Glomerular endothelial cell (primary cell): ENCODE results near the gene SHROOM3. TPM values are rescaled to one million over a fixed set of nuclear protein-coding genes. Genes with fewer than 3 reads are reported as not detected.
"Not testable (repeated sequence)": the region's sequence is repeated elsewhere in the genome, so short reads cannot be mapped to it uniquely, and the experiment has no call there.

Experiments used
- DNase-seq: peaks from one replicate; pipeline ENCODE4 v3.0.0-alpha.2; 2011; ENCODE audit warnings: low read depth, low spot score; ENCODE audit errors: extremely low read depth
- total RNA-seq: library from RNA; depleted of rRNA; stranded (reverse); fragments of >200 nt; gene quantifications from 2 replicates; pipeline ENCODE4 v1.2.3, GENCODE V29; 2015

The SHROOM3 gene
- total RNA-seq, 1 donor from 2014 or later, result 3.8 TPM

DNA sequence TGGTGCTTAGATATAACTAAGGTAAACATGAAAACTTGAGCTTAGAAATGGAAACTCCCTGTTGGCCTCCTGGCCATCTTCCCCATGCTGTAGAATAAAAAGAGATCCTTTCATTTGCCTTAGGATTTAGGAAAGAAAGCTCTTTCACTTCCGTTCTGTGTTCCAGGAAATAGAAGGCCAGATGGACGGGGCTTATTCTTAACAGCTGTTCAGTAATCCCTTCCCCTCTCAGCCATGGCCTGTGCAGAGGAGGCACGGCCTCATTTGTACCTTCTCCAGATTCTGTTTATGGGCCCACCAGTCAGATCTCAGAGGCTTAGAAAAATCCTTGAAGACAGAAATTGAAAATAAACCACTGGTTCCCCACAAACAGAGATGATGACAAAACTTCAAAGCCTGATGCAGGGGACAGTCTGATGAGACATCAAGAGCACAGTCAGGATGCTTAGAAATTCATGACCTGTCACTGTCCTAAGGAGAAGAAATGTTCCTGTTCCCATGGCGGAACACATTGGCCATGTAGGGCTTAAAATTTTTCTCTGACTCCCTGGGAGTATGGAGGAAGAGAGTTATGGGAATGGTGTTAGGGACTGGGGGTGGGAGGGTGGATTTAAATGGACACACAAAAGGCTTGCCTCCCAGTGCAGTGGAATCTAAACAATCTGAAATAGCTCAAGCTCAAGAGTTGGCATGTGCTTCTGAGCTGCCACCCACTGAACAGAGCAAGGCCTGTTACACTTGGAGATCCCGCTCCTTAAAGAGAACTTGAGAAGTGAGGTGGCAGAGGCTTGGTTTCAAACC is 274.1 kb downstream of the SHROOM3 start:
- no peak for DNase-seq

DNA sequence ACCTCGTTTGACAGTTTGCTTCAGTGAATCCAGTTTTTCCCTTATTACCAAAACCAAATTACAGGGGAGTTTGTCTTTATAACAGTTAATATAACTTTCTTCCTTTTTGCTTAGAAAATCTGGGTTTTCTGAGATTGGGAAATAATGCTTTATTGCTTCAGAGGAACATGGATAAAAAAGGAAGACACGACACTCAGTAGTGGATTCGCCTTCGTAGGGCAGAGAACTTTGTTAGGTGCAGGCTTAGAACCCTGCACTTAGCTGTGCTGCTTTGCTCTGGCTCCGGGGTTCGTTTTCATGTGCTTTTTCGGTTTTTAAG is 274.7 kb downstream of the SHROOM3 start:
- DNase-seq, result no peak

DNA sequence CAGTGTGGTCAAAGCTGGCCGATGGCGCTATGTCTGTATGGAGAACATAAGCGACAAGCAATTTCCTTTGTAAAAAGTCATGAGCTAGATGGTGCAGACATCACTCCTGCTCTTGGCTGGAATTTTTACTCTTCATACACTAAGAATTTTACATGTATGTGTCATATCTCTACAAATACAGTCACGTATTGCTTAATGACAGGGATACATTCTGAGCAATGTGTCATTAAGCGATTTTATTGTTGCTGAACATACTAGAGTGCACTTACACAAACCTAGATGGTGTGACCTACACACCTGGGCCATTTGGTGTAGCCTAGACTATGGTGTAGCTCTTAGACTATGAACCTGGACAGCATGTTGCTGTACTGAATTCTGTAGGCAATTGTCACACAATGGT is 277.5 kb downstream of the SHROOM3 start:
- DNase-seq, result no peak

DNA sequence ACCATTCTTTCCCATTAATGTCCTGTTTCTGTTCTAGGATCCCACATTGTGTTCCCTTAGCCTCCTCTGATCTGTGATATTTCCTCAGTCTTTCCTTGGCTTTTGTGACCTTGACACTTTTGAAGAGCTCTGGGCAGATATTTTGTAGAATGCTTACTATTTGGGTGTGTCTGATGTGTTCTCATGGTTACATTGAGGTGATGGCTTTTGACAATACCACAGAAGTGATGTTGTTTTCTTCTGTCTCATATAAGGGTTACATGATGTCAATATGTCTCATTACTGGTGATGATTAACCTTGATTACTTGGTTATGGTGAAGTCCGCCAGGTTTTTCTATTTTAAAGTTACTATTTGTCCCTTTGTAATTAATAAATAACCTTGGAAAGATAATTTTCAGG is 279.2 kb downstream of the SHROOM3 start:
- DNase-seq, result no peak

DNA sequence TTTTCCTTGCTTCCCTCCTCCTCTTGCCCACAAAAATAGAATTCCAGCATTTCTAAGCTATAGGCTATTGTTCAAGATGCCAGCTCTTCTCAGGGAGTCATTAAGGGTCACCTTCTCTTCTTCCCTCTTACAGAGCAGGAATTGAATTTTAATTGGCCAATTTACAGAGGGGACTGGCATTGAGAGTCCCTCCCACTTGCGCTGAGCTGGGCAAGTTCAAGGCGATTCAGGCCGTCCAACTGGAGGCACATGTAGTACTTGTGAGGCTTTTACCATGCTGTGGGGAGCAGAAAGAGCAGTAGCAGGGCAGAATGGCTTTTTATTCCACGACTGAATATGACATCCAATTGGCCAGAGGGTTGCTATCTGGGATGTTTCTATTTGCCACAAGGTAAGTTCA is 281.0 kb downstream of the SHROOM3 start:
- DNase-seq, result no peak

DNA sequence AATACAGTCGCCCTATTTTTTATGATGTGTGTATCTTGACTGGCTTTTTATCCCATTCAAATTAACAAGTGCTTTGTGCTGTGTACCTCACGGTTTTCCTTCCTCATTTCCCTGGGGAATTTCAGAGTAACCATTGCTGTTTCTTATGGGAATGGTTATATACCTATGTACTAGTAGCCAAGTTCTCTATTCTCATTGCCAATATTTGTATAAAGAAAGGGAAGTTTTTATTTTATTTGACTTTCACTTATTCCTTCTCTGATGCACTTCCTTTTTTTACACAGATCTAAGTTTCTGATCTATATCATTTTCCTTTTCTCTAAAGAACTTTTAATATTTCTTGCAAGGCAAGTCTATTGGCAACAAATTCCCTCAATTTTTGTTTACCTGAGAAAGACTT is 281.6 kb downstream of the SHROOM3 start:
- DNase-seq, result no peak

DNA sequence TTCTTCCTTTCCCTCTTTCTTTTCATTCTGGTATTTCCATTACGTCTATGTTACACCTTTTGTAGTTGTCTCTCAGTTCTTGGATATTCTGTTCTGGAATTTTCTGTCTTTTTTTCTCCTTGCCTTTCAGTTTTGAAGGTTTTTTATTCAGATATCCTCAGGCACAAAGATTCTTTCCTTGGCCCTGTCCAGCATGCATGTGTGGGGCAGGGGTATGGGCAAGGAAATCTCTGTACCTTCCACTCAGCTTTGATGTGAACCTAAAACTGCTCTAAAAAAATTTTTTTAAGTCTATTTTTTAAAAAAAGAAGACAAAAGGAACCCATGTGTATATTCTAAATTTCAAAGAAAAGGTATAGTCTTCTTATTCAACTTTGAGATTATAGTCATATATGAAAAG is 282.4 kb downstream of the SHROOM3 start:
- no peak for DNase-seq

DNA sequence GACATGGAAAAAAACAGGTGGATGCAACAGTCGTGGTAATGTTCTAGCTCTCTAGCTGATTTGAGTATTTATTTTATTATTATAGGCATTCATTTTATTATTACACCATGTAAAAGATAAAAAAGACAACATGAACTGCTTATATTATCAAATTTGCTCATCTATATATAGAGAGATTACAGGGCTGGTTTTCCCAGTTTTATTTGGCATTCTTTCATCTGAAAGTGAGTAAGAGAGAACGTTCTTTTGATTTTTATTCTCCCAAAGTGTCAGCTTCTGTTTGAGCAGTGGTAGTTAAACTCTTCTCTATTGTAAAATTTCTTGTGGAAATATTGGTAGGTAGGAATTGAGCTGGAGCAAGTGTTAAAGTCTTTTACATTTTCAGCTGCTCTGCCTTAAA is 283.0 kb downstream of the SHROOM3 start:
- no peak for DNase-seq

DNA sequence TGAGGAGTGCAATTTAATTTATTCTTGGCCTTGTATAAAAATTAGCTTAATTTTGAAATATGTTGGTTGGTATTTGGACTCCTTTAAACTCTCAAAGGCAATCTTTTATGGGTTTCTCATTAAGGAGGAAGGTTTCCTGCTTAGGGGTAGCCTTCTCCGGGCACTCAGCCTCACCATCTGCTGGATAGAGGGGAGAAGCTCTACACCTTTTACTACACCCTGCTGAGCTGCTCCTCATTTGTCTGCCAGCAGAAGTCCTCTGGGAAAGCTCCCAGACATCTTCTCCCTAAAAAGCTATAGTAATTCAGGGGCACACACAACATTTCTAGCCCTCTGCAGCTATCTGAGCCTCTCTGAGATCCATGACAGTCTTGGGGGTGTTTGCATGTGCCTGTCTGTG is 283.8 kb downstream of the SHROOM3 start:
- DNase-seq, result no peak

DNA sequence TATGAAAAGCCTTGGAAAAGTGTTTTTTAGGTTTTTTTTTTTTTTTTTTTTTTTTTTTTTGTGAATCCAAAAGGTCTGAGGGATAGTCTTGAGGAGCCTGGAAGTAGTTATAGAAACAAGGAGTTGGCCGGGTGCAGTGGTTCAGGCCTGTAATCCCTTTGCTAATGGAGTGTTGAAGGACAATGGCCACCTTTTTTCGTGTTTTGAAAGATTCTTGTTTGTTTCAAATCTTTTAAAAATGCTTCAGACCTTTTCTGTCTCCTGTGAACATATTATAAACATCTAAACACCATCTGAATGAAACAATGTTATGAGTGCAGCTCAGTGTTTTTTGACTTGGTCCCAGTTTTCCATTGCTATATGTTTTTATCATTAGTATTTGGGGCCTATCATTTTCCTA is 285.1 kb downstream of the SHROOM3 start:
- DNase-seq, result no peak

DNA sequence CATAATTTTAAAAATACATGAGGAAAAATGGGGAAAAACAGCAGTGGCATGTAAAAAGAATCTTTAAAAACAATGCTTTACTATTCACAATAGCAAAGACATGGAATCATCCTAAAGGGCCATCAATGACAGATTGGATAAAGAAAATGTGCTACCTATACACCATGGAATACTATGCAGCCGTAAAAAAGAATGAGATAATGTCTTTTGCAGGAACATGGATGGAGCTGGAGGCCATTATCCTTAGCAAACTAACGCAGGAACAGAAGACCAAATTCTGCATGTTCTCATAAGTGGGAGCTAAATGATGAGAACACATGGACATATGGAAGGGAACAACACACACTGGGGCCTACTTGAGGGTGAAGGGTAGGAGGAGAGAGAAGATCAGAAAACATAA is 287.1 kb downstream of the SHROOM3 start:
- DNase-seq, result not testable (repeated sequence)

DNA sequence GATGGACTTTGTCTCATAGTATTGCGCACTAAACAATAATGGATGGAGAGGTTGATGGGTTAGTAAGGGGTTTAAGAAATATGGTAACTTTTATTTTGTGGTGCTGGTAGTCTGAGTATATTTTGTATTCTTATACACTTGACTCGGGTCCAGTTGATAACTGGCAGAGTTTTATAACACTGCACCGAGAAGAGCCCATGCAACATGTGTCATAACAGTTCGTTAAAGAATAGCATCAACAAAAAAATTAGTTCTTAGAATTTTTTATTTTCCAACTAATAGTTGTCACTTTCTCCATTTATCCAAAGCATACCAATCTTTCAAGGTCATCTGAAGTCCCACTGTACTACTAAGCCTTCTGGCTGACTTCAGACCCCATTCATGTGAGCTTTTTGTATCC is 287.8 kb downstream of the SHROOM3 start:
- no peak for DNase-seq

DNA sequence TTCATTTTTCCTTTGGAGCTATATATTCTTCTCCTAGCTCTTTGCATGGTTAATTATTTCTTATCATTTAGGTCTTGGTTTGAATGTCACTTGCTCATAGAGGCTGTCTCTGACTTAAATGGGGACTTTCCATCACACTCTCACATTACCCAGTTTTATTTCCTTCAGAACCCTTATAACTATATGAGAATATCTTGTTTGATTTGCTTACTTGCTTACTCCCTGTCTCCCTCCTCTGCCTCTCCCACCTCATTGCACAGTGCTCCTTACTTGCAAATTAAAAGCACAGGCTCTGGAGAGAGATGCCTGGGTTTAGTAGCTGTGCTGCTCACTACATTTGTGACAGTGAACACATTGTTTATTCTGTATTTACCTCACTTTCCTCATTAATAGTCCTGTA is 288.3 kb downstream of the SHROOM3 start:
- DNase-seq, result no peak

DNA sequence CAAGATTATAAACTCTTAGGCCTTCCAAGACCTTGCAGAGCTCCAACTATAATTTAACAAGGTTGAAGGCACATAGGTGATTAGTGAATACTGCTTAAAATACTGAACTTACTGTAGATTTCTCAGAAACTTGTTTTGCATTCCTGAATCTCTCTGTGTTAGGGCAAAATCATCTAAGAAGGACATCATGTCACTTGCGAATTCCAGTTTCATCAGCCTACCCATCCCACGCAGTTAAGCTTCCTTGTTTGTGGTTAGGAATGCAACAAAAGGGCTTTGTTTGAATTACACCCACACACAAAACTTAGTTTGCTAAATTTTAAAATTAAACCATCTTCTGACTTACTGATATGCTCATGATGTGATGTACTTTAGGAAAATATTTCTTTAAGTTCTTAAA is 288.9 kb downstream of the SHROOM3 start:
- DNase-seq, result no peak

DNA sequence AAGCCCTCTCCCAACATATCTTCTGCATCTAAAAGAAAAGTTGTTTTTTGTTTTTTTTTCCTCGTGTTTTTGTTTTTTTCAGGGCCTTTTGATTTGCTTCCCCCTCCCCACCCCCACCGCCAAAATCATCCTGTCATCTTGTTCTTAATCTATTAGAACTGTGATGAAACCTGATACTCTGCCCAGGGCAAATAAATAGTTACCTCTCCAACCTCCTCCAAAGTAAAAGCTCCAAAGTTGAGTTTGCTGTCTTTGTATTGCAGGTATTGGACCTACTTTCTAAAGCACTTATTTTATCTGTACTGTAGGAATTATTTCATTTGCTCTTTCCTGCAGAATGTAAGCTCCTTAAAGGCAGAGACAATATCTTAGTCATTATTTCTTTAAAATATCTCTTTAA is 290.0 kb downstream of the SHROOM3 start:
- DNase-seq, result no peak

DNA sequence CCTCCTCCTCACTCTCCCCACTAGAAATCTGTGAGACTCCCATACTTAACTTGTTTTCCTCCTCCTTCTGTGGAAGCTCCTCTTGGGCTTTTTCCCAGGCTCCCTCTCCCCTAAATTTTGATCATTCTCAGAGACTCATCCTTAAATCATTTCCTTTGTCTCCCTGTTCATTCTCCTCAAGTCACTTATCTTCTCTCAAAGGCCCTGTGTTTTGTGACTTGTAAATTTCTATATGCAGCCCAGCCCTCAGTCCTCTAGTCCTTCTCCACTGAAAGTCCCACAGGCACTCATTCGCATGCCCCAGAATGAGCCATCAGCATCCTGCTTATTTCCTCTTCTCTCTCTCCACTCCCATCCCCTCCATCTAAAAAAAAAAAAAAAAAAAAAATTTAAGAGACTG is 291.1 kb downstream of the SHROOM3 start:
- no peak for DNase-seq

DNA sequence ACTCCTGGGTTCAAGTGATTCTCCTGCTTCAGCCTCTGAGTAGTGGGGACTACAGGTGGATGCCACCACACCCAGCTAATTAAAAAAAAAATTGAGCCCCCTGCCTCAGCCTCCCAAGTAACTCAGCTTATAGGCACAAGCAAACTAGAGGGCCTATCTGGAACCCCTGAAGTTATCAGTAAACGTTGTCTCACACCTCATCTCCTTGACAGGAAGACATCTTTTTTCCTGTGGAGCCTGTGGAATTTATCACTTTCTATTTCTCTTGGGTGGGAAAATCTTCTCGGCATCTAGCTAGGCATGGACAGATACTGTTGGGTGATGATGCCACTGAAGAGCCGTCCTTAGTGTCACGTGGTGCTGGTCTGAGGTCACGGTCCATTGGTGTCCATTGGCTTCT is 291.6 kb downstream of the SHROOM3 start:
- DNase-seq, result no peak

DNA sequence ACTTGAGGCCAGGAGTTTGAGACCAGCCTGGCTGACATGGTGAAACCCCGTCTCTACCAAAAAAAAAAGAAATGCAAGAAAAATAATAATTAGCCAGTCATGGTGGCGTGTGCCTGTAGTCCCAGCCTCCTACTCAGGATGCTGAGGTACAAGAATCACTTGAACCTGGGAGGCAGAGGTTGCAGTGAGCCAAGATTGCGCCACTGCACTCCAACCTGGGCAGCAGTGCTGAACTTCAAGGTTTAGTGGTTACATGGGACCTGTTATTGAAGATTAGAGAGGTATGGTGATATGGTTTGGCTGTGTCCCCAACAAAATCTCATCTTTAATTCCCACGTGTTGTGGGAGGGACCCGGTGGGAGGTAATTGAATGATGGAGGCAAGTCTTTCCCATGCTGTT is 292.9 kb downstream of the SHROOM3 start:
- DNase-seq, result not testable (repeated sequence)

DNA sequence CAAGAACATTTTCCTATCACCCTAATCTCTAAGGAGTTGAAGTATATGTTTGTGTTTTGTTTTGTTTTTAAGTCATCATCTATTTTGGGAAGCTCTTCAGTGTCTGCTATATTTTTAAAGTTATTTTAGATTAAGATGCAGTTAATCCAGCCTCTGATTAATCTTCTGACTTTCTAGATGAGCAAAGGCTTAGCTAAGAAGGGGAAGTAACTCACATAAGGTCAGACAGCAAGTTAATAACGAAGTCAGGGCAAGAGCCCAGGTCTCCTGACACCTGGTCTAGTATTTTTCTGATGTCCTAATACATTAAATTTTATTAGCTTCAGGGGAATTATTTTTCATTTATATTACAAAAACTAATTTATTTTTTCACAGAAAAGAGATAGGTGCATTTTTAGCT is 294.4 kb downstream of the SHROOM3 start:
- DNase-seq, result no peak

DNA sequence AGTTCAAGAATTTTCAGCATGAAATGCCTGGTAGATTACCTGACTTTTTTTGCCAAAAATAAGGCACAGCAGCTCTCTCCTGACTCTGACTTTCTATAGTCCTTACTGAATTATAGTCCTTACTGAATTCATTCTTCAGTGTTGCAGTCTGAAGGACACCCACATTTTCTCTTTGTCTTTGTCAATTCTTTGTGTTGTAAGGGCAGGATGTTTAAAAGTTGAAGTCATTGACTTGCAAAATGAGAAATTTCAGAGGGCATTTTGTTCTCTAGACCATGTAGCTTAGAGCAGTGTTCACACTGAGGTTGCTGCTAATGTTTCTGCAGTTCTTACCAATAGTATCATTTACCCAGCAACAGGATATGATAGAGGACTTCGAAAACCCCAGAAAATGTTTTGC is 295.0 kb downstream of the SHROOM3 start:
- no peak for DNase-seq

DNA sequence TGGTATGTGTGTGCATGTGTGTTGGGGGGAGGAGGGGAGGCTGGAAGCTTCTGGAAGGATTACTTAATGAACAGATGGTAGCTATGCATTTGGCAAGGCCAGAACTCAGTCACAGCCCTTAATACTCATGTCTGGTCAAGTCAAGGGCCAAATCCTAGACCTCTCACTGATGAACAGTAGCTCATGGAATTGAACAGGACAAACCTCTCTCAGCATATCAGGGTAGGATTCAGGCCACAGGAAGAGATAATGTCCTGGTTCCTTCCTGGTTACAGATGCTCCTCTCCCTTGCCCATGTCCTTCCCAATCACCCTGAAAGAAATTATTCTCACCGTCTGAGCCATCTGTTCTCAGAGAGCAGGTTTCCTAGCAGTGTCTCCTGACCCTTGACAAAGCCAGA is 297.2 kb downstream of the SHROOM3 start:
- no peak for DNase-seq

DNA sequence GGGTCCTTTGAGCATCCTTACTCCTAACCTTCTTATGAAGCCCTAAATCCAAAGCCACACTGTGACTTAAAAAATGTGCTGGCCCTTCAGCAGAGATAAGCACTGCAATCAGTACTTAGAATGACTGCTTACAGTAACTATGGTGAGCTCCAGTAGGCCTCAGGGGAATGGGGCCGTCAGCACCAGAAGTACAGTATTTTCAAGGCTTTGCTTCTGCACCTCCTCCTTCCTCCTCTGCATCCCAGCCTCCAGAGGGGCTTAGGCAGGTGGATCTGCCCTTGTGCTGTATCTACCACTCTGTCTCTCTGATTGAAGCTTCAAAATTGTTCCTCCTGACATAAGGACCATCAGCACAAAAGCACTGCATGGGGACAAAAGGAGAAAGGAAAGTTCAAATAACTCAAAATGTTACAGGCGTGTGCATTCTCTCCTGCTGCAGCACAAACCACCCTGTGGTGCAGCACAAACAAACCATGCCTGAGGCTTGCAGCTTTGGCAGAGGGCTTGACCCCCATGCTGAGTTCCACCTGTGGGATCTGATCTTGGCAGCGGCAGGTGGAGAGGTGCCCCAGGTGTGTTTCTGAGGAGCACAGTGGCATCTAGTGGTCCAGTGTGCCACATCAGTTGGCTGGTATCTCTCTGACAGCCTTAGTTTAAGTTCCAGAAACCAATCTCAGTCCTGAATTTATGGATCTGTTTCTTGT is 298.2 kb downstream of the SHROOM3 start:
- no peak for DNase-seq

DNA sequence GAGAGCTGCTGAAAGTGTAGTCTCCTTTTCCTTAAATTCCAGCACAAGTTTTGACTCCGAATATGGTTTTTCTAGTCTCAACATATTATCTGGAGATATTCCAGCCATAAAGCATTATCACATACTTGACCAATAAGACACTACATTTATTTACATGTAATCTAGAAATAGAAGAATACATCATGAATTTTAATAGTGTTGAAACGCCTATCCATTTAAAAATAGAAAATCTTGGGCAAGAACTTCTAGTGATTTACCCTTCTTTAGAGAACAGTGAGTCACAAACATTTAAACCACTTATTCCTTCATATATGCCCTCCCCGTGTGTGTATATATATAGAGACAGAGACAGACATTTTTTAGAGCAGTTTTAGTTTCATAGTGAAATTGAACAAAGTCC is 301.4 kb downstream of the SHROOM3 start:
- no peak for DNase-seq
